Hepatocyte (in vitro differentiated cells): ENCODE measurements around the gene AP5Z1.

ENCODE experiments used
- CTCF ChIP-seq: fragments of 200-600 bp; sonication (generic); IDR thresholded peaks from 2 replicates; pipeline ENCODE4 v1.5.1; 2016; ENCODE audit warnings: antibody characterized with exemption, mild to moderate bottlenecking; ENCODE audit not compliant: poor library complexity
- EZH2 ChIP-seq: fragments of 200-600 bp; sonication (generic); IDR thresholded peaks from 2 replicates; pipeline ENCODE4 v1.6.1; 2016; ENCODE audit warnings: antibody characterized with exemption, mild to moderate bottlenecking, borderline replicate concordance
- EZH2phosphoT487 ChIP-seq: fragments of 200-600 bp; sonication (generic); IDR thresholded peaks from one replicate; pipeline ENCODE4 v1.6.1; 2018; ENCODE audit warnings: antibody characterized with exemption, mild to moderate bottlenecking, low read depth, moderate library complexity; ENCODE audit not compliant: unreplicated experiment, severe bottlenecking

GRCh38 chr7:4825081-4825480 is 49.7 kb downstream of the AP5Z1 start:
- TF ChIP-seq CTCF (no peak), EZH2 (no peak), EZH2phosphoT487 (no peak)
